AG10803 (cell line): ENCODE results near the gene ZMYND15.

Experiments used
- DNase-seq: peaks from one replicate; pipeline ENCODE4 v3.0.0; 2010; ENCODE audit warnings: low read depth
- H3K4me3 ChIP-seq: 2 replicates; pipeline ENCODE4 v1.5.1; 2011; ENCODE audit warnings: mild to moderate bottlenecking, low read length, control low read depth
- CTCF ChIP-seq: conservative IDR thresholded peaks from 2 replicates; pipeline ENCODE4 v1.5.1; 2011; ENCODE audit warnings: mild to moderate bottlenecking, low read length, control low read depth, inconsistent platforms

ZMYND15 gene

GRCh38 chr17:4719146-4719545, 20.5 kb upstream of the ZMYND15 start:
- no peak for TF ChIP-seq CTCF
- no peak overlapping the region for H3K4me3 ChIP-seq
- no peak for DNase-seq

DNA sequence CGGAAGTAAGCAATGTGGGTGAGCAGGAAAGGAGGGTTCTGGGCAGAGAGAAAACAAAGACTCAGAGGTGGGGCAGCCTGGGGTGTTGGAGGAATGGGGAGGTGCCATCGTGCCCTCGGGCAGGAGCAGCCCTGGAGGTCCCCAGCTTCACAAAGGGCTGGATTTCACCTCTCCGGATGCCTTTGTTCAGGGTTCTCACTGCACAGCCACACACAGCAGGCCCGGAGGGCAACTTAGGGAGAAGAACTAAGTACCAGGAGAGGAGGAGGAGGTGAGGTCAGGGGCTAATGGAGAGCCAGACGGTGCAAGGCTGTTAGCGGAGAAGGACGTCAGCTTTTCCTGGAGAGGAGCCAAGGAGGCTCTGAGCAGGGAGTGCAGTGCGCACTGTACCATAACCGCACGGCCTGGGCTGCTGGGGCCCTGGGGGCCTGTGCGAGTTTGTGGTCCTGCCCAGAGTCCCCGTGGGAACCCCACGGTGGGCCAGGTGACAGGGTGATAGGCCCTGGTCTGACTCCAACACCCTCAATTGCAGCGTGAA, 19.9 kb upstream of the ZMYND15 start:
- TF ChIP-seq CTCF: no peak
- no peak for DNase-seq
- H3K4me3 ChIP-seq: no peak overlapping the region

DNA sequence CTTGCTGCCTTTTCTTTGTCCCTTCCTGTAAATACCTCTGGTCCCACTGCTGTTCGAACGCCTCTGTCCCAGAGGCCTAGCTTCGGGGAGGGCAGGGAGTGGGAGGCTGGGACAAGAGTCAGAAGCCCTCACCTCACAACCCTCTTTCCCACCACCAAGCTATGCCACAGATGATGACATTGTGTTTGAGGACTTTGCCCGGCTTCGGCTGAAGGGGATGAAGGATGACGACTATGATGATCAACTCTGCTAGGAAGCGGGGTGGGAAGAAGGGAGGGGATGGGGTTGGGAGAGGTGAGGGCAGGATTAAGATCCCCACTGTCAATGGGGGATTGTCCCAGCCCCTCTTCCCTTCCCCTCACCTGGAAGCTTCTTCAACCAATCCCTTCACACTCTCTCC, 18.8 kb upstream of the ZMYND15 start:
- no peak for TF ChIP-seq CTCF
- no peak overlapping the region for H3K4me3 ChIP-seq
- no peak for DNase-seq

- DNase-seq: no peak
- no peak overlapping the region for H3K4me3 ChIP-seq
- TF ChIP-seq CTCF: no peak
These were observed 18.2 kb upstream of the ZMYND15 start for GRCh38 chr17:4721203-4722135.

DNA sequence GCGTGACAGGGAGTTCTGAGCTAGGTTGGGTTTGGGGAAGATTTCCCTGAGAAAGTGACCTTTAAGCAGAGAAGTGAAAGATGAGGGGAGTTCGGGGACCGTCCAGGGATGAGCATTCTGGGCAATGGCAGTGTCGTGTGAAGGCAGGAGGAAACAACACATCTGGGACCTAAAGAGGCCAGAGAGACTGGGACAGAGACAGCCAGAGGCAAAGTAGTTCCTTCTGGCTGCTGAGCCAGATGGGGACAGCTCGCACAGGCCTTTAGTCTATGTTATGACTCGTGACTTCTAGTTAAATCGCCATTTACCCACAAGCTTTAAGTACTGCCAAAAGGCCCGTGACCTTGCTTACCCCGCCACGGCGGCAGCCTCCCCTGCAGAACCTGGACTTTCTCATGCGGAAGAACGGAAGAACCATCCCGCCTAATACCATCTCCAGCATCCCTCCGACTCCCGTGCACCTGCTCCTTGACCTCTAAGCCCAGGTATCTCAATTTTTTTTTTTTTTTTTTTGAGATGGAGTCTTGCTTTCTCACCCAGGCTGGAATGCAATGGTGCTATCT, 16.9 kb upstream of the ZMYND15 start:
- TF ChIP-seq CTCF: no peak

GRCh38 chr17:4724650-4725049, 15.0 kb upstream of the ZMYND15 start:
- TF ChIP-seq CTCF: no peak
- H3K4me3 ChIP-seq: no peak overlapping the region
- DNase-seq: no peak

More for the DNA sequence above, 16.9 kb upstream of the ZMYND15 start:
- H3K4me3 ChIP-seq: no peak overlapping the region
- DNase-seq: no peak
